GM18508 (cell line): ENCODE data around the gene MRPL52.
"Not testable (repeated sequence)": the region's sequence is repeated elsewhere in the genome, so short reads cannot be mapped to it uniquely, and the experiment has no call there.

Experiments used
- ATAC-seq: cut with Tn5 transposase; IDR thresholded peaks from one replicate; pipeline ENCODE4 v1.9.1; 2021; ENCODE audit warnings: moderate number of reproducible peaks; ENCODE audit not compliant: insufficient read depth, unreplicated experiment

Gene MRPL52

GRCh38 chr14:22808388-22809209 lies 21.1 kb upstream of the MRPL52 start:
- ATAC-seq = no peak

DNA sequence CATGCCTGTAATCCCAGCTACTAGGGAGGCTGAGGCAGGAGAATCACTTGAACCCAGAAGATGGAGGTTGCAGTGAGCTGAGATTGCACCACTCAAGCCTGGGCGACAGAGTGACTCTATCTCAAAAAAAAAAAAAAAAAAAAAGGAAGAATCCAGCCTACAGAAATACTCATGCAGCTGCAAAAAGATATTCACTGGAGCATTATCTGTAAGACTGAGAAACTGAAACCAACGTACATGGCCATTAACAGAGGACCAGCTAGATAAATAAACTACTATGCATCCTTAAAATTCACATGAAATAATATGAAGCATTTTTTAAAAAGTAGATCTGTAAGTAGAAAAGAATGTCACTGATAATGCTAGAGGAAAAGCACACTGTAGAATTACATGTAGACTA lies 18.0 kb upstream of the MRPL52 start:
- no peak for ATAC-seq

DNA sequence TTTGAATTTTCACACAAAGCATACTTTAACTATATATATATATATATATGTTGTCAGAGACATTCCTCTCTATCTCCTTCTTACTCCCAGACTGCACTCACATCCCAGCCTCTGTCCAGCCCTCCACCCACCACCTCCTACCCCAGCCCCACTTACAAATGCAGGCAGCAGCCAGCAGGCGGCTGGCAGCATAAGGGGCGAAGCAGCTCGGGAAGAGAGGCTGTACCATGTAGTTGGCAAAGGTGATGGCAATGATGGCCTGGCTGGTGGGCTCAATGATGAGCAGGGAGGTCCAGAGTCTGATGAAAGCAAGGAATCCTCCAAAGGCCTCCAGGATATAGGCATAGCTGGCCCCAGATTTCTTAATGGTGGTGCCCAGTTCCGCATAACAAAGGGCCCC lies 16.9 kb upstream of the MRPL52 start:
- no peak for ATAC-seq

DNA sequence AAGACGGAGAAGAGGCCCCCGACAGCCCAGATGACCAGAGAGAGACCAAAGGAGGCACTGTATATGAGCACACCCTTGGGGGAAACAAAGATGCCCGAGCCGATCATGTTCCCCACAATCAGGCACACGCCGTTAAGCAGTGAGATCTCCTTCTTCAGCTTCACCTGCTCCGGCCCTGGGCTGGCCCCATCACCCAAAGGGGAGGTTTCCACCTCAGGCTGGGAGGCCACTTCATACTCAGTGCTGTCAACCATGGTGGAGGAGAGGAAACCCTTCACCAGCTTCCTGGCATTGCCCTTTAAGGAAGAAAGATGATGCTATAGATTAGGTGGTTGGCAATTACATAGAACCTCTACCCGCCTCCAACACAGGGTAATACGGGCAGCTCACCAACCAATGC lies 16.5 kb upstream of the MRPL52 start:
- ATAC-seq = no peak

DNA sequence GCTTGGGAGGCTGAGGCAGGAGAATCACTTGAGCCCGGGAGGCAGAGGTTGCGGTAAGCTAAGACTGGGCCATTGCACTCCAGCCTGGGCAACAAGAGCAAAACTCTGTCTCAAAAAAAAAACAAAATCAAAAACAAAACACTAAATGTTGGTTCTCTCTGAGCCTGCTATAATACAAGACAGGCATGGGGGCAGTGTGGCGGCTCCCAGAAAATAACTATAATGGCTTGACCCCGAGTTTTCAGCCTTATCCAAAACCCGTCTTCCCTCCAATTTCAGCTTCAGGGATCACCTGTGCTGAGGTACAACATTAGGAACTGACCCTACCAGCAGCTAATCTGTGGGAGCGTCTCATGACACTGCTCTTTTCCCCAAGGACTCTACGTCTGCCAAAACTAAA lies 15.3 kb upstream of the MRPL52 start:
- no peak for ATAC-seq

DNA sequence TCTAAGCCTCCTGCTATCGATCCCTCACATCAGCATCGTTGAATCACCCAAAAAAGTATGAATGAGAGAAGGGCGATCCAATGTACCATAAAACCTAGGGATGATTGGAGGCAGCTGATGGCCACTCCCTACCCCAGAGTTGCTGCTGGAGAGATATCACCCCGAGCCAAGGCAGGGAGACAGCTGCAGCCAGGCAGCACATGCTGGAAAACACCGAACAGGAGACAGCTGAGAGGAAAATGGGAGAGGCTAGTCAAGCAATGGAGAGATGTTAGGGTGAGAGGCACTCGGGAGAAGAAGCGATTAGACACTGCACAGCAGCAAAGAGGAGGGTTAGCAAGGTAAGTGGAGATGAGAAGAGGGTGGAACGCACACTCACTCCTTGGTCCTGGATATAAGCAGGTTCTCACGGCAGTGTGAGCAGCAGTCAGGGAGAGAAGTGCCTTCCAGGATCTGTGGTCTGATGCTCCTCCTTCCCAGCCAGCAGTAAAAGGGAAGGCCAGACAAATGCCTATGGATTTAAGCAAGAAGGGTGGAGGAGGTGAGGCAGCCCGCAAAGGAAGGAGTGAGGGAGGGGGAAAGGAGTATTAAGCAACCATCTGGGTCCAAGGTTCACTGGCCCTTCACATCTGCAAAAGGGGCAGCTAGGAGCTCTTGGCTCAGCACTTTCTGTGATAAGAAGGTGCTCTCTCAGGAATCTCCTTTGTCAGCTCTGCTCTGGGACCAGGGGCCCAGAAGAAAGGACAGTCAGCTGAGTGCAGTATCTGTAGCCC lies 14.6 kb upstream of the MRPL52 start, which contains the start of gene SLC7A7:
Gene SLC7A7 (minus strand): TSS at position 495 of the 773 bp plus-strand sequence. CDS start 2,037 bp downstream, outside the sequence.
- ATAC-seq = no peak

DNA sequence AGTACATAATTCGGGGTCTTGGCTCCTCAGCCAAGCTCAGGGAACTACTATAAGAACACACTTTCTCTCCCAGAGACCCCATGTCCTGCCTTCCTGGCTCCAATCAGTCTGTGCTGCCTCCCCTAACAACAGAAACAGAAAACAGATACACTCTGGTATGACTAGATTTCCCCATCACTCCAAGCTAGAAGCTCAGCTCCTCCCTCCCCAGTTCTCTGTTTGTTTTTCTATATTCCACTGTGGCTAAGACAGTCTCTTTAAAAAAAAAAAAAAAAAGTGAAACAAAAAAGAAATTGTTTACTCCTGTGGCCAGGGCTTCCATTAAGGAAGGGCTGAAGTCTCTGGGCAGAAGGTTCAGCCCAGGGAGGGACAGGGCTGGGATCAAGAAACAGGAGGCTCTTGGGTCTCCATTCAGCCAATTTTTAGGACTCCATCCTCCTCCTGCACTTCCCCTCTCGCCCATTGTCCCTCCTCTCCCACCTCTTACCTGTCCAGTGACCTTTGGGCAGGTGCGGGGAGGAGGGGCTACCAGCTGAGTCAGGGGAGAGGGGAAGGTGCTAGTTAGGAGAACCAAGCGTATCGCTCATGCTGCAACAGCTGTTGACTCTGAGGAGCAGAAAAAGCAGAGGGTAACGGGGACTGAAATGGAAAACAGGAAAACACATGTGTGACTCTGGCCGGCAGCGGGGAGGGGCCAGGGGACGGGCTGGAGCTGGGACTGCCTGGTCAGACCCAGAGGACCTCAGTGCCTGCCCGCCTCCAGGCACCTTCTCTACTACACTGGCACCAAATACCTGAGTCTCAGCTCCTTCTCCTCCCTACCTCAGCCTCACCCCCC lies 10.3 kb upstream of the MRPL52 start:
- ATAC-seq = no peak

GRCh38 chr14:22820731-22821130 lies 9.0 kb upstream of the MRPL52 start:
- no peak for ATAC-seq

- no peak for ATAC-seq
Measured at GRCh38 chr14:22821193-22822015, 8.3 kb upstream of the MRPL52 start.

- no peak for ATAC-seq
Measured at GRCh38 chr14:22822016-22822570, 7.6 kb upstream of the MRPL52 start.

- no peak for ATAC-seq
Measured at GRCh38 chr14:22822571-22823098, 7.1 kb upstream of the MRPL52 start.

GRCh38 chr14:22824711-22825359 lies 4.9 kb upstream of the MRPL52 start:
- ATAC-seq = no peak

DNA sequence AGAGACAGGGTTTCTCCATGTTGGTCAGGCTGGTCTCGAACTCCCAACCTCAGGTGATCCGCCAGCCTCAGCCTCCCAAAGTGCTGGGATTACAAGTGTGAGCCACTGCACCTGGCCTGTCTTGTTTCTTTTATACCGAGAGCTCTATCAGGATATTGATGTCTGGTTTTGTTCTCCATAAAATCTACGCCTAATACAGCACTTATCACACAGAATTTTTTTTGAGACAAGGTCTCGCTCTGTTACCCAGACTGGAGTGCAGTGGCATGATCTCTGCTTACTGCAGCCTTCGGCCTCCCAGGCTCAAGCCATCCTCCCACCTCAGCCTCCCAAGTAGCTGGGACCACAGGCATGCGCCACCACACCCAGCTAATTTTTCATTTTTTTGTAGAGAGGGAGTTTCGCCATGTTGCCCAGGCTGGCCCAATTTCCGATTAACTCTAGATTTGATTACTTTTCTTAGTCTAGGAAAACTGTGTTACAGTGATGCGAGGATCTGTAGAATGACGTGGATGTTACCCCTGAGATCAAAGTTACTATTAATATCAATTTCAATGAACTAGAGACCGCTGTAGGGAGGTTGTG lies 519 bp upstream of the MRPL52 start:
- ATAC-seq = not testable (repeated sequence)

DNA sequence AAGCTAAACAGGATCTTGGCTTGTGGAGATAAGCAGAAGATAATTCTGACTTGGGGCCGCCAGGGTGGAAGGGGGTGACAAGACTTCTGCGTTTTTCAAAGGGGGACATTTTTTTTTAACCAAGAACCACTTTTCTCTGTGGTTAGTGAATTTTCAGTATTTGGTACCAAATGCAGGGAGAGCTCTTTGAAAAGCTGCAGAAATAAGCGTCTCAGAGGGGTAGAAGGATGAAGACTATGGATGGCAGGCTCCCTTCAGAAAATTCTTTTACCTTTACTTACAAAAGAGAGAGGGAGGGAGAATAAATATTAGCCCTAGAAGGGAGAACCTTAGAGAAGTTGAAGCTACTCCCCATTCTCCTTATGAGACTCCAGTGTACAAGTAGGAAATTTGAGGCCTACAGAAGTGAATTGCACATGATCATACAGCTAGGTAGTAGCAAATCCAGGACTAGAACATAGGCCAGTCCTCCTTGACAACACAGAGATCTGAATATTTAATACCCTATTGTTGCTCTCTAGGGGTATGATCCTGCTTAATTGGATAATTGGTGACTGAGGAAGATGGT lies 840 bp downstream of the MRPL52 start:
- ATAC-seq = no peak

DNA sequence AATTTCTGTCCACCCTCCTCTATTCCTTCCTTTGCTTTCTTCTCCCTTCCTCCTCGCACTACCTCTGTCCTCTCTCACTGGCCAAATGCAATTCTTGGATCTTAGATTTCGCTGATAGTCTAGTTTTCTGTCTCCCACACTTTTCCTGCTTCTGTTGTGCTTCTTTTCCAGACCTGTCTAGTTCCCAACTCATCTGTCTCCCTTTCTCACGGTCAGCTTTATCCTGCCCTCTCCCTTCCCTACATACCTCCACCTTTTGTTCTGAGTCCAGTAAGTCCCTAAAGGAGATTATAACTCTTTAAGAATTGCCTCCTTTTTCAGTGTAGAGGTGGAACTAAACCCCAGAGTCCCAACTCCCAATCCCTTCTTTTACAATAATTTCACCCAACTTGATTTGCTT lies 5.8 kb downstream of the MRPL52 start:
- no peak for ATAC-seq

DNA sequence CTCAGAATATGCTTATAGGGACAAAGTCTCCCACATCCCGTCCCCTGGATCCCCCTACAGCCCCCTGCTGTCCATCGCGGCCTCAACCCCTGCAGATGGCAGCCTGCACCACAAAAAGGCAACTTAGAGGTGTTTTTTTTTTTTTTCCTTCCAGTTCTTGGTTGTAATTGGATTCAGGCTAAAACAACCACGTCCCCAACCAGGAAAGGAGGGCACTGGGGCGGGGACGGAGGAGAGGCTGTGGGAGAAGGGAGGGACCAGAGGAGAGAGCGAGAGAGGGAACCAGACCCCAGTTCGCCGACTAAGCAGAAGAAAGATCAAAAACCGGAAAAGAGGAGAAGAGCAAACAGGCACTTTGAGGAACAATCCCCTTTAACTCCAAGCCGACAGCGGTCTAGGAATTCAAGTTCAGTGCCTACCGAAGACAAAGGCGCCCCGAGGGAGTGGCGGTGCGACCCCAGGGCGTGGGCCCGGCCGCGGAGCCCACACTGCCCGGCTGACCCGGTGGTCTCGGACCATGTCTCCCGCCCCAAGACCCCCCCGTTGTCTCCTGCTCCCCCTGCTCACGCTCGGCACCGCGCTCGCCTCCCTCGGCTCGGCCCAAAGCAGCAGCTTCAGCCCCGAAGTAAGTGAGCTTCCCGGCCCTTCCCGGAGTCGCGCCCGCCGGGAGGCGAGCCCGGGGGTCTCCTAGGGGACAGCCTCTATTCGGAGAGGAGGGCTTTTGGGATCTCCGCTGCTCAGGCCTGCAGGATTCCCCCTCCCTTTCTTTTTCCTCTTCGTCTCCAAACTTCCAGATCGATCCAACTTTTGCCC lies 6.8 kb downstream of the MRPL52 start, which contains the start of gene MMP14:
Gene MMP14 (plus strand): TSS at position 285 of the 813 bp plus-strand sequence. CDS start 233 bp downstream, at position 518.
- ATAC-seq = no peak

DNA sequence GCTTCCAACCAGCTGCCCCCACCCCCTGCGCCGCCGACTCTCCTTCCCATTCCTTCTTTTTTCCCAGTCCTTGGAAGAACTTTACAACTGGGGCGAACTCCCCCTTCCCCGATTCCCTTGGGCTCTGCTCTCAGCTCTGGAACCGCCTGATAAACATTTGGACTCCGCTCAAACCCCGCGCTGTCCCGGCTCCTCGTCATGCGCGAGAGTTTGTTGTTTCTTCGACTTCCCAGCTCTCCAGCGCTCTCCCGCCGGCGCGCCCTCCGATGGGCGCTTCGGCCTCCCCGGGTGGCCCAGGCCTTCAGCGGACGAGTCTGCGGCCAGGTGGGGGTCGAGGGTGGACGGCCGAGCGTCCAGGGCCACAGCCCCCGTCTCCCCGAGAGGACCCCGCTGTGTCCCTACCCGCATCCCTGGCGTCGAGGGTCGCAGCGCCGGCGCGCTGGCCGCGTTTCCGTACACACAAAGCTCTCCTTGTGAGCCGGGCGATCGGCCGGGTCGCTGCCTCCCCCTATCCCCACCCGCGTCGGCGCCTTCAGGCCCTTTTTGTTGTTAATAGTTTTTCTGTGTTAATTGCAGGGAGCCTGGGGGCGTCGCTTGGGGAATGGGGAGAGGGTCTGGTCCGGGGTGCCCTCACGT lies 7.5 kb downstream of the MRPL52 start:
- no peak for ATAC-seq
